AG09309 (cell line): ENCODE measurements around the gene HSPA8.
A peak's percentile ranks its signal among the peaks of the same experiment; 100 is the strongest.

Experiments used
- DNase-seq: peaks from one replicate; pipeline ENCODE4 v3.0.0-alpha.2; 2010; ENCODE audit warnings: low read depth
- H3K4me3 ChIP-seq: 2 replicates; pipeline ENCODE4 v1.5.1; 2011; ENCODE audit warnings: mild to moderate bottlenecking, low read depth, low read length, moderate library complexity; ENCODE audit not compliant: control insufficient read depth
- TF ChIP-seq, protein P1 (sequence below): IDR thresholded peaks from 2 replicates; pipeline ENCODE4 v1.5.1; 2011; ENCODE audit warnings: mild to moderate bottlenecking, low read depth, low read length, inconsistent platforms; ENCODE audit not compliant: insufficient read depth, control insufficient read depth; ENCODE audit errors: missing control alignments

Gene HSPA8

DNA sequence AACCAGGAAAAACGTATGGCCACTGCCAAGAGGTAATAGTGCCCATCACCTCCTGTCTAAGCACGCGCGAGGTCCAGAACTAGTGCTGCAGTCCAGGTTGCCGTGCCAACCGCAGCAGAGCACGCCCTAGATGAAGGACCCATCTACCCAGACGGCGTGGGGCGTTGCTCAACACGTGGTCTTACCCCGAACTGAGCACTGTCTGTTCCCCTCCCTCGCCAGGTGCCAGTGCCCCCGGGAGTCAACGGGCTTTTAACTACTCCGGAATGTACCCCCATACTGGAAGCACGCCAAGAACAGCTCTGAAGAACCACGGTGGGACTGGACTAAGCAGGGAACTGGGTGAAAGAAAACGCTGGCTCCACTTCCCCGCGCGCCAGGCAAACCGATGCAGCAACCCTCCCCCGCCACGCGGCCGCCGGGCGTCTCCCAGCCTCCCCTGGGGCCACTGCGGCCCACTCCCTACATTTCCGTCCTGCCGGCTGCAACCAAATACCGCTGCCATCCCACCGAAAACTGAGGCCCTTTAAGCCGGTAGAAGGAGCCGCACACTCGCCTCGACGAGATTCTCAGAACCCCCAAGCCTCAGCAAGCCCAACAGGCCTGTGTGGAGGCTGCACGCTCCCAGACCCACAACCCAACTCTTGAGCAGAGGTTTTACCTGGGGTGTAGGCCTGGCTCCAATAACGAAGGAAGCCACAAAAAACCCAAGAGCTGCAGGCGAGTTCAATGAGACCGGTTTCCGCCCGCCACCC lies at the start of gene HSPA8:
HSPA8 (minus strand) TSS at position 734 of the 755 bp plus-strand sequence. CDS start 812 bp downstream, outside the sequence.
- peak within 1 kb of the TSS; percentile 76 for H3K4me3 ChIP-seq
- TF ChIP-seq, protein P1, sequence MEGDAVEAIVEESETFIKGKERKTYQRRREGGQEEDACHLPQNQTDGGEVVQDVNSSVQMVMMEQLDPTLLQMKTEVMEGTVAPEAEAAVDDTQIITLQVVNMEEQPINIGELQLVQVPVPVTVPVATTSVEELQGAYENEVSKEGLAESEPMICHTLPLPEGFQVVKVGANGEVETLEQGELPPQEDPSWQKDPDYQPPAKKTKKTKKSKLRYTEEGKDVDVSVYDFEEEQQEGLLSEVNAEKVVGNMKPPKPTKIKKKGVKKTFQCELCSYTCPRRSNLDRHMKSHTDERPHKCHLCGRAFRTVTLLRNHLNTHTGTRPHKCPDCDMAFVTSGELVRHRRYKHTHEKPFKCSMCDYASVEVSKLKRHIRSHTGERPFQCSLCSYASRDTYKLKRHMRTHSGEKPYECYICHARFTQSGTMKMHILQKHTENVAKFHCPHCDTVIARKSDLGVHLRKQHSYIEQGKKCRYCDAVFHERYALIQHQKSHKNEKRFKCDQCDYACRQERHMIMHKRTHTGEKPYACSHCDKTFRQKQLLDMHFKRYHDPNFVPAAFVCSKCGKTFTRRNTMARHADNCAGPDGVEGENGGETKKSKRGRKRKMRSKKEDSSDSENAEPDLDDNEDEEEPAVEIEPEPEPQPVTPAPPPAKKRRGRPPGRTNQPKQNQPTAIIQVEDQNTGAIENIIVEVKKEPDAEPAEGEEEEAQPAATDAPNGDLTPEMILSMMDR, result no peak
- DNase-seq, result peak; percentile 11

DNA sequence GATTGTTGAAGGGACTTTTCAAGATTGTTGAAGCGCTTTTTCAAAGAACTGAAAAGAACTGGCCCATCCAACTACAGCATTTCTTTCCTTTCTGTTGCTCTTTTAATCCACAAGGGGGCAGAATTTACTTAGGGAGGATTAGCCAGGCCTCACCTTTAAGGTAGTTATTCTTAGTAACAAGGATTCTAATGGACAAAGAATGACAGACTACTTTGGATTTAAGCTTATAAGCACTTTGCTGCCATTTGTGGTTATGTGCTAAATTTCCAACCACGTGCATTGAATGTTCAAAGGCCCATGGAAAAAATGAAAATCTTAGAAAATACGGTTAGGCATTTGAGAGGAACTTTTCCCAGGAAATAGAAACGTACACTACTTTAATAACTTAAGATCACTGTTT lies 49.5 kb upstream of the HSPA8 start:
- no peak for DNase-seq
- TF ChIP-seq, protein P1, result peak; percentile 71
- no peak overlapping the region for H3K4me3 ChIP-seq

DNA sequence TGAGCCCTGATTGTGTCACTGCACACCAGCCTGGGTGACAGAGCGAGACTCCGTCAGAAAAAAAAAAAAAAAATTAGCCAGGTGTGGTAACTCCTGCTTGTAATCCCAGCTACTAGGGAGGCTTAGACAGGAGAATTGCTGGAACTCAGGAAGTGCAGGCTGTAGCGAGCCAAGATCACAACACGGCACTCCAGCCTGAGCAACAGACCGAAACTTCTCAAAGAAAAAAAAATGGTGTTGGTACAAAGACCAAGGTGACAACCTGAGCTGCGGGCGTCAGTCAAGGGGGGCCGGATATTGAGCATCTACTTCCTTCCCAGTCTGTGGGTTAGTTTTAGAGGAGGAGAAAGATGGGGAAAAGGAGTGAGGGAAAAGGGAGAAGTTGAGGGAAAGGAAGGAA lies 48.5 kb upstream of the HSPA8 start:
- DNase-seq, result no peak
- TF ChIP-seq, protein P1, result no peak
- no peak overlapping the region for H3K4me3 ChIP-seq

DNA sequence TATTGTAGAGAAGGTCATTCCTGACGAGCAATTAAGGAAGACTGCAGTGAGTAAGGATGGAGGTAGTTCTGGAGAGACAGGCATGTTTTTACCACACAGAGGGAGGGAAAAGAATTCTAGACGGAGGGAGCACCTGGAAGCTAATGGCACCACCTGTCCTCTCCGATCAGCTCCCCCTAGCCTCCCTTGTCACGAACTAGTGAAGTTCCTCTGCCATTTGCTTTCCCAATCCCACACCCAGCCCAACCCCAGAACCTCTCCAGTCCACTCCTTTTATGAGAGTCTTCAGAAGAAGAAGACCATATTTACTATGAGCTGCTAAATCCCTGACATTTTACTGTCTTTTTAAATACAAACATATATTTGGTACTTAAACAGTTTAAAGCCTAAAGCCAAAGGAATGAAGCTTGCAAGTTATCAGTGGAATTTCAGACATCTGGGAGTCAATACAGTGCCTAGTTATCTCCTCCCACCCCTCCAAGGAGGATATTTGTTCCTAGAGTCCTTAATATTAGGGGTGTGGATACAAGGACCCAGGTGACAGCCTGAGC lies 46.1 kb upstream of the HSPA8 start:
- DNase-seq, result no peak
- TF ChIP-seq, protein P1, result no peak
- no peak overlapping the region for H3K4me3 ChIP-seq

DNA sequence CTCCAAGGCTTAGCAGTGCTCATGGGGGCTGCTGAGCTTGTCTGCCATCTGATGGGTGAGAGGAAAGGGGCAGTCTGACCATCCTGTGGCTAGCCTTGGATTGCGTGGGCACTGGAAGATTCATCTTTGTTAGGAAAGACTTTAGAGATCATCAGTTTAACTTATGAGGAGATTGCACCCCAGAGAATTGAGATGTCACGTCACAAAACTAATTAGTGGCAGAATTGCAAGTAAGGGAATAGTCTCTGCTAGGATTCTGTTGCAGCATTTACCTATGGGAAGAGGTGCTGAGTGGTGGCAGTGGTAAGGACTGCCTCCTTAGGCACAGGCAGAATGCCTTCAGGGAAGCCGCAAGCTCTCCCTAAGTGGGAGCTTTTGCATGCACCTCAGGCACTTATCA lies 42.8 kb upstream of the HSPA8 start:
- H3K4me3 ChIP-seq, result no peak overlapping the region
- TF ChIP-seq, protein P1, result no peak
- no peak for DNase-seq

DNA sequence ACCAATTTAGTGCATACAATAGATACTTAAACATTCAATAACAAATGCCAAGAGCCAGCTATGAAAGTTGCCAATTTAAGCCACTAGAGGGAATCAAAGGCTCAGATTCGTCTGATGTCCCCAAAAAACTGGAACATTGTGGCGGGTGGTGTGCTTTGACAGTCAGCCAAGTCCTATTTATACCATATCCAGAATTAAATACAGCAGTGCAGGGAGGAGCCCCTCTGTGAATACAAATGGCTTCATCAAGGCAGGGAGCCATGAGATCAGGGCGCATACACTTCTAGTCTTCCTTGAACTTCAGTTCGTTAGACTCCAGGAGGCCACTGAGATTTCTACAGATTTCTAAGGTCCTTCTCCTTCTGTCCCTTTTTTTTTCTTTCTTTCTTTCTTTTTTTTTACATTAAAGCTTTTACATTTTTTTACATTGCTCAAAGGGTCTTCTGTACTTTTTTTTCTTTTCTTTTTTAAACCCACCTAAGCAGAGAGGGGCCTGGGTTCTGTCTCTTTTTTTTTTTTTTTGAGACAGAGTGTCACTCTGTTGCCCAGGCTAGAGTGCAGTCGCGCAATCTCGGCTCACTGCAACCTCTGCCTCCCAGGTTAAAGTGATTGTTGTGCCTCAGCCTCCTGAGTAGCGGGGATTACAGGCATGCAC lies 41.5 kb upstream of the HSPA8 start:
- TF ChIP-seq, protein P1, result peak; percentile 66
- no peak overlapping the region for H3K4me3 ChIP-seq
- peak; percentile 24 for DNase-seq
